Stimulated activated CD8-positive, alpha-beta memory T cell treated with anti-CD3 and anti-CD28 coated beads, Interleukin-7, amount 100 ng/mL, for 24 hours (primary cell): ENCODE data around the gene SOX6.

ENCODE experiments used
- DNase-seq: peaks from one replicate; pipeline ENCODE4 v3.0.0-alpha.2; 2020; ENCODE audit warnings: low read depth

SOX6 gene

DNA sequence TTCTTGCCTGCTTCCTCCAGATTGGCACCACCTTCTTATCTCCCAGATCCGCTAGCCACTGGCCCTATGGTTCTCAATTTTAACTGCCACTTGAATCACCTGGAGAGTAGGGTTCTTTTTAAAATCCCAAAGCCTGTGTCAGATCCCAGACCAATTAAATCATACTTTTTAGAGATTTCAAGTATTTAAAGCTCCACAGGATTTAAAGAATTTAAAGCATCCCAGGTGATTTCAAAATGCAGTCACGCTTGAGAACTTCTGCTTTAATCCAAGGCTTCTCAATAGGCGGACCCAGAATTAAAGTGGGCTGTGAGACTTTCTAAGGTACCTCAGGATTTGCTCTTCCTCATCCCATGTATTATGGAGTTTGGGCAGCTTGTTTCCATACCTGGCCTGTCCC lies 400.0 kb downstream of the SOX6 start:
- DNase-seq, result no peak

DNA sequence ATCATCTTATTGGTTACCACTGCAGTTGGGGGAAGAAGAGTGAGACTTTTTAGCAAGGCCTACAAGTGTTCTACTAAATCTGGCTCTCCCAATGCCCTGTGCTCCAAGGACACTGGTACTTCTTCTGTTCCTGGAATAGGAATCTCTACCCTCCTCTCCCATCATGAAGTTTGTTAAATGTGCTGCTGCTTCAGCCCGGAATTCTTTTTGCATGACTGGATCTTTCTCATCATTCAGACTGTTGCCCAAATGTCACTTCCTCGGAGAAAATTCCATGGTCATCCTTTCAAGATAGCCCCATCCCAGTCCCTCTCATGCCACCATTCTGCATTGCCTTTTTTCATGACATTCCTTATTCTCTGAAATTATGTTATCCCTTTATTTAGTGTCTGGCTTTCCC lies 400.8 kb downstream of the SOX6 start:
- DNase-seq, result no peak

- DNase-seq, result no peak
Measured at GRCh38 chr11:15947681-15948648, 408.4 kb downstream of the SOX6 start.

DNA sequence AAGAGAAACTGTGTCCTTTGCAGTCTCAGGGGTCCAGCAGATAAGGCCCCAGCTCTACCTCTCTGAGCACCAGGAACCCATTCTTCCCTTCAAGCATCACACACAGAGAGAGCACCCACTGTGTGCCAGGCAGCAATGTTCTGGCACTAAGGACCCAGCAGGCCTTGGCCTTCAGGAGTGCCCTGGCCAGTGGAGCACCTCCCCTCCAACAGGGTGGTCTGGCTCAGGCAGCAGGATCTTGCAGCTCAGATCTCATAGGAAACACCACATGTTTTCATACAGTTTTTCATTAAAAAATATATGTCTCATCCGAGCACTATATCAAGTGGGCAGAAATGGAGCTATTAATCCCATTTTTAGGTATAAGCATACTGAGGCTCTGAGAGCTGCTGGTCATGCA lies 410.6 kb downstream of the SOX6 start:
- no peak for DNase-seq

- DNase-seq, result no peak
Measured at GRCh38 chr11:15944460-15944859, 411.9 kb downstream of the SOX6 start.

GRCh38 chr11:15943418-15944197 lies 412.7 kb downstream of the SOX6 start:
- no peak for DNase-seq

GRCh38 chr11:15942936-15943335 lies 413.4 kb downstream of the SOX6 start:
- DNase-seq, result no peak

GRCh38 chr11:15942126-15942525 lies 414.2 kb downstream of the SOX6 start:
- DNase-seq, result no peak

- no peak for DNase-seq
Measured at GRCh38 chr11:15941206-15941770, 415.1 kb downstream of the SOX6 start.

GRCh38 chr11:15940462-15941205 lies 415.7 kb downstream of the SOX6 start:
- DNase-seq, result no peak

- no peak for DNase-seq
Measured at GRCh38 chr11:15938983-15939382, 417.4 kb downstream of the SOX6 start.

DNA sequence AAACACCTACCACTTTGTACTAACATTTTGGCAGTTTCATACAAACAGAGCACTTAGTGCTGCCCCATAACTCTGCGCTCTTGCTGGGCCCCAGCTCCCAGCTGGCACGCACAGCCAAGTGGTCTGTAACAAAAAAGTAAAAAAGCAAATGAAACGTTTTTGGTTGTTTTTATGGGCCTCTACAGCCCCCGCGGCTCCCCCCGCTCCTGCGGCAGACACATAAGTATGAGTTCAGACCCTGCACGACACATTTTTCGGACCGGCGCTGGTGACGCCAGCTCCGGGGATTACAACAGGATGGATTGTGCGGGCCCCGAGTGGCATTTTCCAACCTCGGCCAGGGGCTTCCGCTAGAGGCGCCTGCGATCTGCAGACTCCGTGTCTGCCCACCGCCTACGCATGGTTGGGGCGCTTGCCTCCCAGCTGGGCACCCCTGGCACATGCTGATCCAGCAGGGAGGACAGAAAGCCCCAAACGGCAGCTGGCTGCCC lies 418.2 kb downstream of the SOX6 start:
- no peak for DNase-seq

GRCh38 chr11:15937601-15938120 lies 418.7 kb downstream of the SOX6 start:
- no peak for DNase-seq

DNA sequence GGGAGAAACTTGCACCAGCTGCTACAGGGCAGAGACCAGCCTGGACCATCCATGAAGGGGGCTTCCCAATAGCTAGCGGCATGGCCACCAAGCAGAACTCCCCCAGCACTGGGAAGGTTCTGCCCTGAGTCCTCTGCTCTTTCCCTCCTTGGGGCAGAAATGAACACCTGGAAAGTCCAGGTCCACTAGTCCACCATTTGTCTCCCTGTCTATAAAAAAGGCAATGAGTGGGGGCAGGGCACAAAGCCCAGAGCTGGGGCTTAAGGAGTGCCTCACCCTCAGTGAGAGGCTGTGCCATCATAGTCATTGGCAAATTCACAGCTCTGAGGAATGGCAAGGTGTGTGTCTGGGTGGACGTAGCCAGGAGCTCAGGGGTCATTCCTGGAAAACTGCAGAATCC lies 420.3 kb downstream of the SOX6 start:
- DNase-seq, result no peak

DNA sequence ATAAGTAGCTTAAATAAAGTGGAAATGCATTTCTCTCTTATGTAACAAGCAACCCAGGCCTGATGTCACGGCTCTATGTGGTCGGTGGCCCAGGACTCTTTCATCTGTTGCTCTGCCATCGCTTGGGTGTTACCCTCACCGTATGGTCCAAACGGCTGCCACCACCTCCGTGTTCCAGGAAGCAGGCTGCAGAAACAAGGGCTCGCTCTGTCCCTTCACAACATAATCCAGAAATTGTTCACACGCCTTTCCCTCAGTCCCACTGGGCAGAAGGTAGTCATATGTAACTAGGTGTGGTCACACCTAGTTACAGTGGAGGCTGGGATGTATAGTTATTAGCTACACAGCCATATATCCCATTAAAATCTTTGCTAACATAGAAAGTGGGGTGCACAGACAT lies 421.0 kb downstream of the SOX6 start:
- DNase-seq, result no peak

GRCh38 chr11:15933886-15934625 lies 422.3 kb downstream of the SOX6 start:
- DNase-seq, result no peak

GRCh38 chr11:15932417-15932816 lies 423.9 kb downstream of the SOX6 start:
- no peak for DNase-seq

DNA sequence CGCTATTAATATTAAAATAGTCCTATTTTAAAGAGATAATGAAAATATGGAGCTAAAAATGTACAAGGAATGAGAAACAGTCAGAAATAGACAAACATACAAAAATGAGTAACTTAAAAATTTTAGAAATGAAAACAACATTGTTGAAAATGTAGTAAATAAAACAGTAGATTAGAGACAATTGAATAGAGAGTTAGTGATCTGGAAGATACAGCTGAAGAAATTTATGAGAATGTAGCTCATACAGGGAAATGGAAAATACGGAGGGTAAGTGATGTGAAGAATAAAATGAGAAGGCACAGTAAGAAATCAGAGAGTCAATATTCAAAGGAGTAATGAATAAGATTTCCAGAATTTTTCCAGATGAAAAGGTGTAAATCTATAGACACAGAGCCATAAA lies 424.8 kb downstream of the SOX6 start:
- no peak for DNase-seq

DNA sequence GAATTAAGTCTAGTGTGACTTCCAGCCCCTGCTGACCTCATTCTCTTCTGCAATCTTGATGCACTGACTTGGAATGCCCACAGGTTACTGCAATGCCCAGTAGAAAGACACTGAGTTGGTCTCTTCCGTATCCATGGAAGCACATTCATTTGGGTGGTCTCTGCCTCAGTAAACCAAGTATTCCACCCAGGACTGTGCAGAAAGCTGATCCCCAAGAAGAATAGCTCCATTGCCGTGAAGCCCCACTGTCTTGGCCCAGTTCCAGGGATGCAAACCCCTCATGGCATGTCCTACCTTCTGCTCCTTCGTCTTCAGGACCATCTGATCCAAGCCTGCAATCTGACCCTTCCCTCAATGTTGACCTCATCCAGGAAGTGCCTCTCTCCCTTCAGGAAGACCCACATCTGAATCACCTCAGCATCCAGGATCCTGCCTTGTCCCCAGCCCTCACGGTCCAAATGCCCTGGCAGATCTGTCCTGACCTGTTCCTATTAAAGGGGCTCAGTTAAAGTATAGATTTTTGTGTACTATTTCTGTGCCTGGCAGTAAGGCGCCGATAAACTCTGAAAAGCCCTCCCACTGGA lies 425.8 kb downstream of the SOX6 start:
- DNase-seq, result no peak

GRCh38 chr11:15929371-15929901 lies 426.9 kb downstream of the SOX6 start:
- DNase-seq, result no peak
